Liver (tissue), 9 donors: ENCODE measurements around the gene KIF17. TPM values are rescaled to one million over a fixed set of nuclear protein-coding genes. Genes with fewer than 3 reads are reported as not detected.

ENCODE experiments used
- DNase-seq: peaks from one replicate; pipeline ENCODE4 v3.0.0-alpha.2; 2017; ENCODE audit warnings: low spot score
- H3K27ac ChIP-seq, 2 donors: one replicate each; pipeline ENCODE4 v1.7.0; 2013; ENCODE audit warnings: inconsistent platforms in 2 of 2, low read length in 2 of 2, control low read depth in 1 of 2, low read depth in 1 of 2, mild to moderate bottlenecking in 1 of 2
- H3K27me3 ChIP-seq, 4 donors: one replicate each; pipeline versions ENCODE4 v1.6.1 to v1.7.0; 2013; ENCODE audit warnings: low read length in 3 of 4, inconsistent platforms in 1 of 4, mild to moderate bottlenecking in 1 of 4, moderate library complexity in 1 of 4; ENCODE audit not compliant: control insufficient read depth in 4 of 4, insufficient read depth in 4 of 4
- H3K36me3 ChIP-seq, 4 donors: one replicate each; pipeline versions ENCODE4 v1.6.1 to v1.7.0; 2013; ENCODE audit warnings: low read length in 3 of 4, mild to moderate bottlenecking in 3 of 4, low read depth in 1 of 4, moderate library complexity in 1 of 4; ENCODE audit not compliant: control insufficient read depth in 4 of 4, insufficient read depth in 3 of 4
- H3K4me1 ChIP-seq, 4 donors: one replicate each; pipeline versions ENCODE4 v1.6.1 to v1.7.0; 2013; ENCODE audit warnings: low read length in 3 of 4, mild to moderate bottlenecking in 3 of 4, moderate library complexity in 1 of 4; ENCODE audit not compliant: control insufficient read depth in 4 of 4, insufficient read depth in 4 of 4
- H3K4me3 ChIP-seq, 3 donors: one replicate each; pipeline versions ENCODE4 v1.6.1 to v1.7.0; 2013; ENCODE audit warnings: low read length in 3 of 3, control low read depth in 1 of 3, low read depth in 1 of 3, mild to moderate bottlenecking in 1 of 3
- H3K9ac ChIP-seq, 2 donors: one replicate each; pipeline ENCODE4 v1.7.0; 2013; ENCODE audit warnings: low read length in 2 of 2, mild to moderate bottlenecking in 2 of 2, moderate library complexity in 2 of 2, control low read depth in 1 of 2, low read depth in 1 of 2
- H3K9me3 ChIP-seq, 4 donors: one replicate each; pipeline versions ENCODE4 v1.6.1 to v1.7.0; 2013; ENCODE audit warnings: low read length in 3 of 4; ENCODE audit not compliant: control insufficient read depth in 4 of 4
- ATF3 ChIP-seq: IDR thresholded peaks from 2 replicates; pipeline ENCODE4 v1.6.1; 2016; ENCODE audit warnings: antibody characterized with exemption
- EGR1 ChIP-seq, 2 donors: IDR thresholded peaks; 2 replicates each; pipeline ENCODE4 v1.6.1; 2016 to 2018; ENCODE audit warnings: antibody characterized with exemption in 2 of 2, low read depth in 2 of 2
- FOXA1 ChIP-seq: IDR thresholded peaks from 2 replicates; pipeline ENCODE4 v1.6.1; 2016; ENCODE audit warnings: antibody characterized with exemption
- FOXA2 ChIP-seq: IDR thresholded peaks from 2 replicates; pipeline ENCODE4 v1.6.1; 2016; ENCODE audit warnings: antibody characterized with exemption
- MAX ChIP-seq: IDR thresholded peaks from 2 replicates; pipeline ENCODE4 v1.6.1; 2016; ENCODE audit warnings: antibody characterized with exemption
- NR2F2 ChIP-seq: IDR thresholded peaks from 2 replicates; pipeline ENCODE4 v1.6.1; 2016; ENCODE audit warnings: antibody characterized with exemption
- REST ChIP-seq: IDR thresholded peaks from 2 replicates; pipeline ENCODE4 v1.6.1; 2016; ENCODE audit warnings: antibody characterized with exemption, mild to moderate bottlenecking
- RXRA ChIP-seq, 2 donors: IDR thresholded peaks; 2 replicates each; pipeline ENCODE4 v1.6.1; 2017 to 2018; ENCODE audit warnings: antibody characterized with exemption in 2 of 2, mild to moderate bottlenecking in 1 of 2
- TAF1 ChIP-seq: conservative IDR thresholded peaks from 2 replicates; pipeline ENCODE4 v1.6.1; 2016; ENCODE audit warnings: antibody characterized with exemption, mild to moderate bottlenecking
- YY1 ChIP-seq: IDR thresholded peaks from 2 replicates; pipeline ENCODE4 v1.6.1; 2016; ENCODE audit warnings: antibody characterized with exemption, mild to moderate bottlenecking
- ZBTB33 ChIP-seq: IDR thresholded peaks from 2 replicates; pipeline ENCODE4 v1.6.1; 2016; ENCODE audit warnings: antibody characterized with exemption
- WGBS: extraction: QIAGEN DNeasy Blood & Tissue Kit; methylation state at CpG from one replicate; pipeline ENCODE4 v1.1.7; 2013; 5-methylcytosine and 5-hydroxymethylcytosine counted together
- polyA plus RNA-seq, 2 donors: library from polyadenylated mRNA; stranded (reverse) in 1 of 2; unstranded in 1 of 2; fragments of 200-250 nt in 1 of 2; fragments of >200 nt in 1 of 2; fragmentation: Nextera tagmentation in 1 of 2; extraction: Ambion mirVana in 1 of 2; gene quantifications; one replicate each; pipeline versions ENCODE4 v1.2.1 to v1.2.3, GENCODE V29; 2013 to 2015
- total RNA-seq, 2 donors: library from RNA; depleted of rRNA; stranded (reverse); fragments of >200 nt; gene quantifications; one replicate each; pipeline ENCODE4 v1.2.3, GENCODE V29; 2014
- donor health status: healthy.
- donor health status: healthy.
- donor health status: healthy.
- donor health status: healthy.
- donor health status: healthy.

Gene KIF17
- total and polyA plus RNA-seq, 4 donors, result 1.0 to 2.7 (median 2.0) TPM

GRCh38 chr1:20648946-20649345, 68.9 kb downstream of the KIF17 start:
- no peak for DNase-seq
- Histone ChIP-seq H3K36me3 (peaks cover 16 to 79% (median 57%) of the 10 kb centered on the region in 4 donors), H3K27ac (no peak overlapping the region), H3K4me3 (no peak overlapping the region), H3K9me3 (no peaks in the 10 kb centered on the region), H3K9ac (no peak overlapping the region), H3K27me3 (no peaks in the 10 kb centered on the region), H3K4me1 (no peaks in the 10 kb centered on the region)
- no peak for TF ChIP-seq EGR1 (IDR thresholded peaks at IDR 0.05; ENCODE audit: low read depth in 2 of 2)
- no peak for TF ChIP-seq FOXA2
- TF ChIP-seq ZBTB33, result no peak
- WGBS, result 93% methylated on average over 15 of the region's 15 CpGs

- no peak for DNase-seq
Measured at GRCh38 chr1:20648438-20648837, 69.4 kb downstream of the KIF17 start.

More at GRCh38 chr1:20648438-20648837, 69.4 kb downstream of the KIF17 start:
- 92% methylated on average over 13 of the region's 13 CpGs for WGBS
- Histone ChIP-seq H3K4me1 (no peaks in the 10 kb centered on the region), H3K27me3 (no peaks in the 10 kb centered on the region), H3K36me3 (peaks cover 13 to 75% (median 55%) of the 10 kb centered on the region in 4 donors), H3K9ac (no peak overlapping the region), H3K9me3 (no peaks in the 10 kb centered on the region), H3K4me3 (no peak overlapping the region), H3K27ac (no peak overlapping the region)
- TF ChIP-seq REST (no peak), ZBTB33 (no peak), TAF1 (no peak), FOXA2 (no peak), NR2F2 (no peak), ATF3 (no peak), FOXA1 (no peak), YY1 (no peak), MAX (no peak), RXRA (IDR thresholded peaks at IDR 0.05) (no peak)
